Astrocyte of the cerebellum (primary cell): ENCODE measurements around the gene AK1.
"Not testable (repeated sequence)": the region's sequence is repeated elsewhere in the genome, so short reads cannot be mapped to it uniquely, and the experiment has no call there.

Experiments
- DNase-seq: peaks from one replicate; pipeline ENCODE4 v3.0.0-alpha.2; 2011; ENCODE audit warnings: low read depth
- H3K4me3 ChIP-seq: 2 replicates; pipeline ENCODE4 v1.5.1; 2011; ENCODE audit warnings: mild to moderate bottlenecking, low read depth, low read length, moderate library complexity
- in situ Hi-C: cut with HindIII; loops from 2 replicates; pipeline ENCODE4 v1.10.0; 2017; ENCODE audit warnings: low sequenced_read_pairs
- TF ChIP-seq, protein P1 (sequence below): IDR thresholded peaks from 2 replicates; pipeline ENCODE4 v1.5.1; 2012; ENCODE audit warnings: low read length, low read depth, moderate library complexity, mild to moderate bottlenecking; ENCODE audit errors: missing control alignments

AK1 gene

DNA sequence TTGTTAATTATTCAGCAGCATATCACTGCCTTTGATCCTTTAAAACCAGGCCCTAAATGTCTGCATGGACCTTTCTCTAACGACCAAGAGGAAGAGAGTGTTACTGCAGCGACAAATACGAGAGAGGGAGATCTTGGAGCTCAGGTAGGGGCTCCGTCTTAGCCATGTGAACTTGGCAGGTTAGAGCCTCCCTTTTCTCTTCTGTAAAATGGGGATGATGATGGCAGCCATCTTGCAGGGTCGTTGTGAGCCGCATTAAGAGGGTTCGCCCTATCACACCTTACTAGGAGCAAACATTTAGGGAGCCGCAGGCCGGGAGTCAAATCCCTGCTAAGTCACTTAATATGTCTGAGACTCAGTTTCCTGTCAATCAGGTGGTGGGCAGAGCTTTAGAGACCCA is 24.6 kb downstream of the AK1 start:
- H3K4me3 ChIP-seq, result peak overlapping the region; percentile 44

DNA sequence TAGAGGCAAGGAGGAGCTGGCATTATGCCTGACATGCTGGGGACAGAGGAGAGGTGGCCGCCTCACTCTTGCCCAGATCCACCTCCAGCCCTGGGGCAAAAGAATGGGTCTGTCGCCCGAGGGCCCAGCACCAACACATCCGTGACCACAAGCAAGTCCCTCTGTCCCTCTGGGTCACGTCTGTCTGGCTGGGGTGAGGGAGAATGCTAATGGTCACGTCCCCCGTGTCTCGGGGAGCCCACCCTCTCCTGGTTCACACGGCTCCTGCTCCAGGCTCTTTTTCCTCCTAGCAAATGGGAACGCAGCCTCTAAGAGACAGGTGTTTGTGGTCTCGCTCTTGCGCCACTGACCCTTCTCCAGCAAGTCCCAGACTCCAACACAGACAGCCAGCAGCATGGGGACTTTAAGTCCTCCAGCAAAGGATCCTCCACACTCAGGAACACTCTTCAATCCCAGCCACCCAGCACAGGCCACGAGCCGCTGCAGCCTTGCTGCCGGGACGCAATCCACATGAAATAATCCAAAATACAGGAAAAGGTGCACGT is 27.1 kb downstream of the AK1 start:
- TF ChIP-seq, protein P1, sequence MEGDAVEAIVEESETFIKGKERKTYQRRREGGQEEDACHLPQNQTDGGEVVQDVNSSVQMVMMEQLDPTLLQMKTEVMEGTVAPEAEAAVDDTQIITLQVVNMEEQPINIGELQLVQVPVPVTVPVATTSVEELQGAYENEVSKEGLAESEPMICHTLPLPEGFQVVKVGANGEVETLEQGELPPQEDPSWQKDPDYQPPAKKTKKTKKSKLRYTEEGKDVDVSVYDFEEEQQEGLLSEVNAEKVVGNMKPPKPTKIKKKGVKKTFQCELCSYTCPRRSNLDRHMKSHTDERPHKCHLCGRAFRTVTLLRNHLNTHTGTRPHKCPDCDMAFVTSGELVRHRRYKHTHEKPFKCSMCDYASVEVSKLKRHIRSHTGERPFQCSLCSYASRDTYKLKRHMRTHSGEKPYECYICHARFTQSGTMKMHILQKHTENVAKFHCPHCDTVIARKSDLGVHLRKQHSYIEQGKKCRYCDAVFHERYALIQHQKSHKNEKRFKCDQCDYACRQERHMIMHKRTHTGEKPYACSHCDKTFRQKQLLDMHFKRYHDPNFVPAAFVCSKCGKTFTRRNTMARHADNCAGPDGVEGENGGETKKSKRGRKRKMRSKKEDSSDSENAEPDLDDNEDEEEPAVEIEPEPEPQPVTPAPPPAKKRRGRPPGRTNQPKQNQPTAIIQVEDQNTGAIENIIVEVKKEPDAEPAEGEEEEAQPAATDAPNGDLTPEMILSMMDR, result no peak
- in situ Hi-C loops, result loop anchor here (25.0 kb wide), 1 partner anchor 213 kb away; no protein-coding TSS in a partner anchor
- H3K4me3 ChIP-seq, result no peak overlapping the region
- DNase-seq, result no peak

More for the DNA sequence above, 24.6 kb downstream of the AK1 start:
- DNase-seq, result no peak
- in situ Hi-C loops, result loop anchor here (25.0 kb wide), 1 partner anchor 216 kb away; no protein-coding TSS in a partner anchor
- TF ChIP-seq, protein P1, result no peak

DNA sequence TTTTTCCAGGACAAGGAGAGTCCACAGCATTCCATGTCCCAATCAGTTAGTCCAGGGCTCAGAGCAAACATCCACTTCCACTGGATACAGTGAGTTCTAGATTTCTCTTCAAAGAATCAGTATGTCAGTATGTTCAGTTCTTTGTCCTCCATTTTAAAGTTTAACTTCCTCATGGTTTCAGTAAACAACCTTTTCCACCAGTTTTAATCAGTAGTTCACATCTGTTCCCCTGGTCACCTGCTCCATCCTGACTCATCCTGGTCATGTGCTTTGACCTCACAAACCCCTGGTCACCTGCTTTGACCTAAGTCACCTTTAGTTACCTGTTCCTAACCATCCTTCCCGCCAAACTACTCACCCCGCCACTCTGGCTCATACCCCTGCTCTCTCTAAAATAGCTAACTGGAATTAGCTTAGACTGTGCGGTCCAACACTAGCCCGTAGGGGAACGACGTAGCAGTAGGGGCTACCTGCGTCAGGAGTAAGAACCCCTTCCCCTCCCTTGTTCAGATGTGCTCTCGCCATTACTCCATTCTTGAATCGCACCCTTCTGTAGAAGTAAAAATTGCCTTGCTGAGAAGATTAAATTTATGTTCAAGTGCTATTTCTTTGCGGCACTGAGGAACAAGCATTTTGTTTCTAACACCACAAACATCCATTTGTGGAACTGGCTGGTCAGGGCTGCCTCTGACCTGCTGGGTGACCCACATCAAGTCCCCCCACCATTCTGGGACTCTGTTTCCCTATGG is 28.5 kb downstream of the AK1 start:
- in situ Hi-C loops, result no loop called here
- TF ChIP-seq, protein P1, result no peak

DNA sequence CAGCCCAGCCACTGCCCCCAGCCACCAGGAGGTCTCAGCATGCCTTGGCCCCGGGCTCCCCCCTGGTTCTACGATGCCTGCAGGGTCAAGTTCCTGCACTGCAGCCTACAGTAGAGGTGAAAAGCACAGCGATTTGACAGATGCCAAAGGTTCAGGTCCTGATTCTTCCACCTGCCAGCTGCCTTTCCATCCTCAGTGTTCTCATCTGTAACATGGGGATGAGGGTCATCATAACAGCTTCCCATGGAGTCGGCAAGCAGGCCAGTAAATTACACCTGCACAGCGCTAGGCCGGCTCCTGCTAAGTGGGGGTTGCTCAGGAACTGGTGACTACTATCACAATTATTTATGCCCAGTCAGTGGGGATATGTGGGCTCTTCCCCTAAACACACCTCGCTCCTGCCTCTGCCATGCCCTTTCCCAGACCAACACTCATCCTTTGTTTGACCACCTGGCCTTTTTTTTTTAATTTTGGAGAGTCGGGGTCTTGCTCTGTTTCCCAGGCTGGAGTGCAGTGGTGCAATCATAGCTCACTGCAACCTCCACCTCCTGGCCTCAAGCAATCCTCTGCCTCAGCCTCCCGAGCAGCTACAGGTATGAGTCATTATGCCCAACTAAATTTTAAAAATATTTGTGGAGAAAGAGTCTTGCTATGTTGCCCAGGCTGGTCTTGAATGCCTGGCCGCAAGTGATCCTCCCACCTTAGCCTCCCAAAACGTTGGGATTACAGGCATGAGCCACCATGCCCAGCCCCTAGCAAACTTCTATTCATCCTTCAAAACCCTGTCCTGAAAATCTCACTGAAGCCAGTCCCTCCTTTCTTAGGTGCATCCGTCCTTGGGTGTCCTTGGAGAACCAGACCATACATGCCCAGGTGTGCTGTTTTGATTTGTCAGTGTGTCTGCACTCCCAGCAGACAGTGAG is 29.4 kb downstream of the AK1 start:
- in situ Hi-C loops, result no loop called here
- TF ChIP-seq, protein P1, result no peak
- no peak overlapping the region for H3K4me3 ChIP-seq
- no peak for DNase-seq

More for the DNA sequence above, 28.5 kb downstream of the AK1 start:
- DNase-seq, result no peak
- no peak overlapping the region for H3K4me3 ChIP-seq

DNA sequence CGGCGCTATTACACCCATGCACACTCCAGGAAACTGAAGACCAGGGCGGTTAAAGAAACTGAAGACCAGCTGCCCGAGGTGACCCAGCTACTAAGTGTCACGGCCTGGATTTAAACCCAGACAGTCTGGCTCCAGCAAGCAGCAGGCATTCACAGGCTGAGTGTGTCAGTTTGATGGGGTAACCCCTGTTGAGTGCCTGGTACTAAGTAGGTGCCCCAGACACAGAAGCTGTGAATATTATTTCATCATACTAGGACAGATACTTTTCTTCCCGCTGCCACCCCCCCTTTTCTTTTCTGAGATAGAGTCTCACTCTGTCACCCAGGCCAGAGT is 30.3 kb downstream of the AK1 start:
- in situ Hi-C loops, result no loop called here
- H3K4me3 ChIP-seq, result no peak overlapping the region
- TF ChIP-seq, protein P1, result no peak
- no peak for DNase-seq

DNA sequence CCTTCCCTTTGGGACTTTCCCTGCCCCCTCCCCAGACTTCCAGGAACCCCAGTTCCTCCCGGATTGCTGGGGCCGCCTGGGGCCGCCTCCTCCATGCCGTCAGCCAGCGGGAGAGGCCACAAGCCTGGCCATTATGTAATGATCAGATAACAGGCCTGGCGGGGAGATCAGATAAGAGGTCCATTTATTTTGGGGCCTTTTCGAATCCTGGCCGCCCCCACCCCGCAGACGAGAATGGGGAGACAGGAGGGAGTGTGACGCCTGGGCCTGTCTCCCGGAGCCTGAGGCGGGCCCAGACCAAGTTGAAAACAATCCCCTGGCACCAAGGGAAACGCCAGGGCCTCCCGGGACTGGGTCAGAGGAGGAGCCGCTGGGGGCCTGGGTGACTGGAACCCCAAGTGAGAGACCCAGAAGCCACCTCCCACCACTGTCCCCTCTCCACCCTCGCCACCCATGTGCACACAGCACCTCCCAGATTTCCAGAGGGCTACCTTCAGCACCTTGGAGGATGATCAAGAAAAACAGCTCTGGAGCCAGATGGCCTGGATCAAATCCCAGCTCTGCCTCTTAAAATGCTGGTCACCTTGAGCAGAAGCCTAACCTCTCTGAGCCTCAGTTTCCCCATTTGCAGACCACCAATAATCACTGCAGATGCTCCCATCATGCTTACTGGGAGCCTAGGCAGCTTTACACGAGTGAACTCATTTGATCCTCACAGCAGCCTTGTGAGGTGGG is 30.9 kb downstream of the AK1 start:
- no peak overlapping the region for H3K4me3 ChIP-seq
- DNase-seq, result no peak
- TF ChIP-seq, protein P1, result no peak
- in situ Hi-C loops, result no loop called here

DNA sequence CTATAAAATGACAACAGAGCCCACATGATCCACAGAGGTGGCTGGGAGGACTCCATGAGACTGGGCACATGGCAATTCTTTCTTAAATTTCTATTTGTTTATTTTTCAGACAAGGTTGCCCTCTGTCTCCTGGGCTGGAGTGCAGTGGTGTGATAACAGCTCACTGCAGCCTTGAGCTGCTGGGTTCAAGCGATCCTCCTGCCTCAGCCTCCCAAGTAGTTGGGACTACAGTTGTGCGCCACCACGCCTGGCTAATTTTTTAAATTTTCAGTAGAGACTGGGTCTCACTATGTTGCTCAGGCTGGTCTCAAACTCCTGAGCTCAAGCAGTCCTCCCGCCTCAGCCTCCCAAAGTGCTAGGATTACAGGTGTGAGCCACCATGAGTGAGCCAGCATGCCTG is 31.9 kb downstream of the AK1 start:
- H3K4me3 ChIP-seq, DNase-seq, in situ Hi-C loops: not testable (repeated sequence)
